HEK293 (cell line): ENCODE data around the gene ASIC1.

Experiments used
- CTCF ChIP-seq: fragments of 450-650 bp; formaldehyde crosslinking; IDR thresholded peaks from 2 replicates; pipeline ENCODE4 v1.5.1; 2016; ENCODE audit warnings: missing biosample characterization, missing genetic modification characterization
- GLI2 ChIP-seq: fragments of 450-650 bp; formaldehyde crosslinking; IDR thresholded peaks from 2 replicates; pipeline ENCODE4; 2017; ENCODE audit warnings: missing biosample characterization, missing genetic modification characterization, low read depth, borderline replicate concordance
- KLF8 ChIP-seq: fragments of 450-650 bp; formaldehyde crosslinking; IDR thresholded peaks from 2 replicates; pipeline ENCODE4 v1.5.1; 2016; ENCODE audit warnings: missing biosample characterization, missing genetic modification characterization
- MEIS1 ChIP-seq: sonication (generic); formaldehyde crosslinking; IDR thresholded peaks from 2 replicates; pipeline ENCODE4 v1.8.1; 2022; ENCODE audit warnings: missing genetic modification reagents, mild to moderate bottlenecking, borderline replicate concordance
- PRDM10 ChIP-seq: fragments of 450-650 bp; formaldehyde crosslinking; IDR thresholded peaks from 2 replicates; pipeline ENCODE4 v1.5.1; 2016; ENCODE audit warnings: missing biosample characterization, missing genetic modification characterization
- SP2 ChIP-seq: fragments of 450-650 bp; formaldehyde crosslinking; IDR thresholded peaks from 2 replicates; pipeline ENCODE4 v1.5.1; 2016; ENCODE audit warnings: missing biosample characterization, missing genetic modification characterization
- WT1 ChIP-seq: fragments of 450-650 bp; formaldehyde crosslinking; IDR thresholded peaks from 2 replicates; pipeline ENCODE4 v1.5.1; 2016; ENCODE audit warnings: missing biosample characterization, missing genetic modification characterization
- ZBTB1 ChIP-seq: fragments of 450-650 bp; formaldehyde crosslinking; IDR thresholded peaks from 2 replicates; pipeline ENCODE4 v1.5.1; 2016; ENCODE audit warnings: missing biosample characterization, missing genetic modification characterization
- ZBTB10 ChIP-seq: fragments of 450-650 bp; formaldehyde crosslinking; IDR thresholded peaks from 2 replicates; pipeline ENCODE4 v1.5.1; 2016; ENCODE audit warnings: missing biosample characterization, missing genetic modification characterization
- ZBTB17 ChIP-seq: fragments of 450-650 bp; formaldehyde crosslinking; IDR thresholded peaks from 2 replicates; pipeline ENCODE4 v1.5.1; 2016; ENCODE audit warnings: missing biosample characterization, missing genetic modification characterization
- ZBTB49 ChIP-seq: fragments of 450-650 bp; formaldehyde crosslinking; IDR thresholded peaks from 2 replicates; pipeline ENCODE4 v1.5.1; 2016; ENCODE audit warnings: missing biosample characterization, missing genetic modification characterization, low read depth
- ZBTB8A ChIP-seq: fragments of 450-650 bp; formaldehyde crosslinking; IDR thresholded peaks from 2 replicates; pipeline ENCODE4 v1.5.1; 2016; ENCODE audit warnings: missing biosample characterization, missing genetic modification characterization
- ZFHX2 ChIP-seq: fragments of 450-650 bp; formaldehyde crosslinking; conservative IDR thresholded peaks from 2 replicates; pipeline ENCODE4 v1.5.1; 2016; ENCODE audit warnings: missing biosample characterization, missing genetic modification characterization
- ZNF138 ChIP-seq: fragments of 450-650 bp; formaldehyde crosslinking; IDR thresholded peaks from 2 replicates; pipeline ENCODE4 v1.5.1; 2016; ENCODE audit warnings: missing biosample characterization, missing genetic modification characterization, borderline replicate concordance
- ZNF155 ChIP-seq: fragments of 450-650 bp; formaldehyde crosslinking; IDR thresholded peaks from 2 replicates; pipeline ENCODE4 v1.5.1; 2016; ENCODE audit warnings: missing biosample characterization, missing genetic modification characterization
- ZNF174 ChIP-seq: fragments of 450-650 bp; formaldehyde crosslinking; IDR thresholded peaks from 2 replicates; pipeline ENCODE4 v1.5.0; 2017; ENCODE audit warnings: missing biosample characterization, mild to moderate bottlenecking, missing genetic modification characterization
- ZNF184 ChIP-seq: fragments of 450-650 bp; IDR thresholded peaks from 2 replicates; pipeline ENCODE4 v1.5.1; 2018; ENCODE audit warnings: missing biosample characterization, mild to moderate bottlenecking, missing genetic modification characterization
- ZNF2 ChIP-seq: fragments of 450-650 bp; formaldehyde crosslinking; IDR thresholded peaks from 2 replicates; pipeline ENCODE4 v1.5.1; 2016; ENCODE audit warnings: missing biosample characterization, missing genetic modification characterization
- ZNF223 ChIP-seq: fragments of 450-650 bp; formaldehyde crosslinking; IDR thresholded peaks from 2 replicates; pipeline ENCODE4 v1.5.1; 2016; ENCODE audit warnings: missing biosample characterization, missing genetic modification characterization
- ZNF391 ChIP-seq: fragments of 450-650 bp; formaldehyde crosslinking; IDR thresholded peaks from 2 replicates; pipeline ENCODE4 v1.5.1; 2016; ENCODE audit warnings: low read depth, missing biosample characterization, missing genetic modification characterization, borderline replicate concordance
- ZNF404 ChIP-seq: fragments of 450-650 bp; formaldehyde crosslinking; IDR thresholded peaks from 2 replicates; pipeline ENCODE4 v1.5.1; 2017; ENCODE audit warnings: missing biosample characterization, missing genetic modification characterization
- ZNF449 ChIP-seq: fragments of 450-650 bp; formaldehyde crosslinking; IDR thresholded peaks from 2 replicates; pipeline ENCODE4 v1.5.1; 2017; ENCODE audit warnings: missing biosample characterization, mild to moderate bottlenecking, missing genetic modification characterization, moderate library complexity
- ZNF510 ChIP-seq: fragments of 450-650 bp; formaldehyde crosslinking; IDR thresholded peaks from 2 replicates; pipeline ENCODE4 v1.5.1; 2018; ENCODE audit warnings: mild to moderate bottlenecking, missing genetic modification characterization, missing biosample characterization; ENCODE audit not compliant: insufficient replicate concordance
- ZNF629 ChIP-seq: fragments of 450-650 bp; formaldehyde crosslinking; IDR thresholded peaks from 2 replicates; pipeline ENCODE4 v1.5.1; 2017; ENCODE audit warnings: missing biosample characterization, missing genetic modification characterization
- ZNF843 ChIP-seq: fragments of 450-650 bp; formaldehyde crosslinking; IDR thresholded peaks from 2 replicates; pipeline ENCODE4 v1.5.1; 2016; ENCODE audit warnings: missing biosample characterization, missing genetic modification characterization
- ZSCAN18 ChIP-seq: fragments of 450-650 bp; formaldehyde crosslinking; IDR thresholded peaks from 2 replicates; pipeline ENCODE4 v1.5.1; 2016; ENCODE audit warnings: missing biosample characterization, missing genetic modification characterization

Gene ASIC1

GRCh38 chr12:50070314-50071060 lies 13.1 kb downstream of the ASIC1 start (continued):
- TF ChIP-seq ZBTB49: no peak
- TF ChIP-seq ZBTB1 (tag by site-specific recombination): peak; percentile 23; the same call in 1 of the 2 replicates
- no peak for TF ChIP-seq ZNF184 (tag by site-specific recombination)
- no peak for TF ChIP-seq ZSCAN18 (tag by site-specific recombination)
- TF ChIP-seq ZBTB8A: no peak
- TF ChIP-seq SP2 (tag by site-specific recombination): no peak
- peak; percentile 84 for TF ChIP-seq CTCF (tag by site-specific recombination)
- TF ChIP-seq ZNF629 (tag by site-specific recombination): no peak
- TF ChIP-seq WT1 (tag by site-specific recombination): no peak
- no peak for TF ChIP-seq KLF8 (tag by site-specific recombination)
- no peak for TF ChIP-seq PRDM10 (tag by site-specific recombination)
- TF ChIP-seq ZNF138 (tag by site-specific recombination): no peak
- TF ChIP-seq ZFHX2: 0 out of 2 replicates have a peak, but pooled peaks have one; percentile 5
- TF ChIP-seq ZNF155: no peak
- TF ChIP-seq ZNF510: no peak
- TF ChIP-seq GLI2 (tag by site-specific recombination): no peak
- peak; percentile 90; the same call in 1 of the 2 replicates for TF ChIP-seq ZBTB10
- no peak for TF ChIP-seq ZNF174 (tag by site-specific recombination)
- no peak for TF ChIP-seq ZNF404 (tag by site-specific recombination)
- TF ChIP-seq ZNF391 (tag by site-specific recombination): peak; percentile 36; the same call in 1 of the 2 replicates
- no peak for TF ChIP-seq MEIS1 (CRISPR knock-in tag)
- 0 out of 2 replicates have a peak, but pooled peaks have one; percentile 22 for TF ChIP-seq ZNF223
- TF ChIP-seq ZNF449 (tag by site-specific recombination): no peak
- TF ChIP-seq ZBTB17 (tag by site-specific recombination): peak; percentile 36; the same call in 1 of the 2 replicates
- no peak for TF ChIP-seq ZNF843
- no peak for TF ChIP-seq ZNF2
